Inflammatory macrophage treated with lipopolysaccharide for 1 hour (primary cell): ENCODE data around the gene PSEN1.

Source experiments
- DNase-seq, 2 donors: peaks; one replicate each; pipeline ENCODE4 v3.0.0-alpha.2; 2020 to 2022

The PSEN1 gene

DNA sequence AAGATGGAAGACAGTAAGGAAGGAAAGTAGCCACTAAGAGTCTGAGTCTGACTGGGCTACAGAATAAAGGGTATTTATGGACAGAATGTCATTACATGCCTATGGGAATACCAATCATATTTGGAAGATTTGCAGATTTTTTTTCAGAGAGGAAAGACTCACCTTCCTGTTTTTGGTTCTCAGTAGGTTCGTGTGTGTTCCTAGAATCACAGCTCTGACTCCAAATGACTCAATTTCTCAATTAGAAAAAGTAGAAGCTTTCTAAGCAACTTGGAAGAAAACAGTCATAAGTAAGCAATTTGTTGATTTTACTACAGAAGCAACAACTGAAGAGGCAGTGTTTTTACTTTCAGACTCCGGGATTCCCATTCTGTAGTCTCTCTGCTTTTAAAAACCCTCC lies 85.6 kb downstream of the PSEN1 start:
- DNase-seq, result peak; percentile 66 to 81

DNA sequence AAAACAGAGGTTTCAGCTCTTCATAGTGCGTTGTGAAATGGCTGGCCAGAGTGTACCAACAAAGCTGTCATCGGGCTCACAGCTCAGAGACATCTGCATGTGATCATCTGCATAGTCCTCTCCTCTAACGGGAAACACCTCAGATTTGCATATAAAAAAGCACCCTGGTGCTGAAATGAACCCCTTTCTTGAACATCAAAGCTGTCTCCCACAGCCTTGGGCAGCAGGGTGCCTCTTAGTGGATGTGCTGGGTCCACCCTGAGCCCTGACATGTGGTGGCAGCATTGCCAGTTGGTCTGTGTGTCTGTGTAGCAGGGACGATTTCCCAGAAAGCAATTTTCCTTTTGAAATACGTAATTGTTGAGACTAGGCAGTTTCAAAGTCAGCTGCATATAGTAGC lies 86.7 kb downstream of the PSEN1 start:
- DNase-seq, result peak; percentile 86 to 96

DNA sequence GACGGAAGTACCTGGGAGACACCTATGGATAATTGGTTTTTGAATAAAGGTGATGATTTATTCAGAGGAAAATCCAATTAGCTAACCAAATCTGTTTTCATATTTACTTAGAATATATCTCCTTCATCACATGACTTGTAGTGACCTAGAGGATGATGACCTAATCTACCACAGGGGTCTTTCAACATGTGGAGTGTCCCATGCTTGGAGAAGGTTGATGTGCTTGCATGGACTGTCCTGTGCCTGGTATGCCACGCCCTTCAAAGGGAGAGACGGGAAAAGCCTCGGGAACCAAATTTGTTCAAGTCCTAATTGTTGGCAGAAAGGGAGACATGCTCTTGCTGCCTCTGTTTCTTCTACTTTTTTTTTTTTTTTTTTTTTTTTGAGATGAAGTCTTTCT lies 89.2 kb downstream of the PSEN1 start:
- peak; percentile 66 to 94 for DNase-seq

DNA sequence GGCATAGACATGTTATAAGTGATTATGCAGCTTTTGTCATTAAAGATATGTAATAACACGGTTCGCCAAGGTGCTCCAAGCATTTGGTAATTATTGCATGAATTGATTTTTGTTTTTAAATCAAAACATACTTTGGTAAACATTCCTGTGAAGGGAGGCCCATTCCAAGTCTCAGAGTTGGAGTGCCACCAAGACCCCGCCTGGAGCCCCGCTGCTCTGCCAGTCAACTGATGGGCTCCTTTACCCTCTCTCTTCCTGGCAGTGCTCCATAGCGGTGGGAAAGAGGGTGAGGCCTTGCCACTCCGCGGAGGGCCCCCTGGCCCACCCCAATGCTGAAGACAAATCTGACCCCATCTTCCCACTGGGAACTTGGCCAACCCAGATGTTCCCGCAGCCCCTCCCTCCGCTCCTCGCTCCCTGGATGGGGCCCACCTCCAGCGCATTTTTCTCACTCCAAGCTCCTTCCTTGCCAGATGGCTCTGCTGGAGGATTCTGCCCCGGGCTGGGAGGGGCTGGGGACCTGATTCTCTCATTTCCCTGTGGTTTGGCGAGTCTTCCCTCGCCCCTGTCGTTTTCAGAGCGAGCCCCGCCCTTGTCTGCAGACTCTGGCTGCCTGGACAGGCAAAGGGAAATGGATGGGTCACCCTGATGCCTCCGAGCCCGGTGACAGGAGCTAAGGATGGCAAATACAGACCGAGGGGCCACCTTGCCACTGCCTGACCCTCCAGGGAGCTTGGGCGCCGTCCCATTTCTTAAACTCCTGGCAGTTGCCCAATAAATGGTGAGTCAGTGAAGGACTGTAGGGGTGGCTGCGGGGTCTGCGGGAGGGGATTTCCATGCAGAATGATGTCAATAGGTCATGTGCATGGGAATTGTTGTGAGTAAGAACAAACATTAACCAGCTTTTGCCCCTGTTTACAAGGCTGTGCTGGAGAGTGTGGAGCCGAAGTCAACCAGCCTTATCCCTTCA lies 91.8 kb downstream of the PSEN1 start:
- peak; percentile 90 to 95 for DNase-seq

DNA sequence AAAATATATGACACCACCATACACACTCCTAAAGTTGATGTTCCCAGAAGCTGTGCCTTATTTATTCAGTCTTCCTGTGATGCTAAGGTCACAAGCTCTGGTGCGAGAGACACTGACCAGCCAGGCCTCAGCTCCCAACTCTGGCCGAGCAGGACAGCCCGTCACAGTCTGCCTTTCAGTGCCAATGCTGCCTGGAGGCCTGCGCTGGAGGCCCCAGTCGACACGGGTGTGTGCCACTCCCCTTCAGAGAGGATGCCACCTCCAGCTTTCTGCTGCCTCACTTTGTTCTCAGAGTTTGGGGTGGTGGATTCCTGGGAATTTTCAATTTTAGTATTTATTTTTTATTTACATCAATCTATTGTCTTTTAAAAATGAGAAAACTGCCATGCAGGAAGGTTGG lies 93.7 kb downstream of the PSEN1 start:
- no peak for DNase-seq

DNA sequence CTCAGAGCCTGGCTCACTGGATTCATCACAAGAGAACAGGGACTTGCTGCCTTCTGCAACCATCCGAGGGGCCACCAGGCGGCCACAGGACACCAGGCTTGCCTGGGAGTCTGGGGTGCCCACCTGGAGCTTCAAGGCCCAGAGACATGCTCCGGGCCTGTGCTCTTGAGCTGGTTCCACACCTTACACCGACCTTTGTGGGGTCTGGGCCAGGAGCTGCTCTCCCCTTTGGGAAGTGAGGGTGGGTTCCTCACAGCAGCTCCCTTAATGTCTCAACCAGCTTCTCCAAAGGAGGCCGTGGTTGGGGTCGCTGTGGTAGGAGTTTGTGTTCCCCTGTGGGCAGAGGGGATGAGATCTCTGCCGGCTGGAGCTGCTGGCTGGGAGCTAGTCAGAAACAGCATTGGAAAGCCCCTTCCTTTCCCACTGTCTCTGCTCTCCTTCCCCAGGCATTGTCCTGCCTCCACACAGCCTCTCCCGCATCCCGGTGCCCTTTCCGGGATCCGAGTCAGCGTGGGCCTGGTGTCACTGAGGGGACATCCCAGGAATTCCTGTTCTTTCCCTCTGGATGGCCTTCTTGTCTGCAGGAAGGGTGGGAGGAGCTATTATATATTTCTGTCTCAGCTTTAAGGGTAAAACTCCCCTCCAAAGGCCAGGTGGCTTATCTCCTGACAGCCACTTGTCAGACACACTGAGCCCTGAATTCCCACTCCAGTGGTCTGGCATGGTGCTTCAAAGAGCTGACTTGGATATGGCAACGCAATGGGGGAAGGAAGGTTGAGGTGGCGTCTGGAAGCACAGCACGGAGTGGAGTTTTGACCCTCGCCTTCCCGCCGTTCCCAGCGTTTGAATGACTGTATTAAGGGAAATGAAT lies 95.9 kb downstream of the PSEN1 start:
- peak in 1 of 2 donors; percentile 60 for DNase-seq

DNA sequence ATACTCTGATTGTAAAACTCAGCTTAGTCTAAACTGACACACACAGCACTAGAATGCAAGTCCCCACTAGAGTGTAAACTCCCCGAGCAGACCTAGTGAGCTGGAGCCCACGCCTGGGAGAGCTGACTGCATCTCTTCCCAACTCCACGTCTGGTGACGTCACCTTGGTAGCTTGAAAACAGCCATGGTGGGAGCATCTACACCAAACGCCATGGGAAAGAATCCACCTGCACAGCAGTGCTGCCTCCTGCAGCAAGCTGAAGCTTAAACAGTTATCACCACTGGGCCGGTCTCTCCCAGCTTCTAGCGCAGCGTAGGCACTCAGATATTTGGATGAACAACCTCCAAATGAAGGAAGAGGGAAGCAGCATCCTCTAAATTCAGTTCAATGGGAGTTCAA lies 96.7 kb downstream of the PSEN1 start:
- DNase-seq, result no peak

DNA sequence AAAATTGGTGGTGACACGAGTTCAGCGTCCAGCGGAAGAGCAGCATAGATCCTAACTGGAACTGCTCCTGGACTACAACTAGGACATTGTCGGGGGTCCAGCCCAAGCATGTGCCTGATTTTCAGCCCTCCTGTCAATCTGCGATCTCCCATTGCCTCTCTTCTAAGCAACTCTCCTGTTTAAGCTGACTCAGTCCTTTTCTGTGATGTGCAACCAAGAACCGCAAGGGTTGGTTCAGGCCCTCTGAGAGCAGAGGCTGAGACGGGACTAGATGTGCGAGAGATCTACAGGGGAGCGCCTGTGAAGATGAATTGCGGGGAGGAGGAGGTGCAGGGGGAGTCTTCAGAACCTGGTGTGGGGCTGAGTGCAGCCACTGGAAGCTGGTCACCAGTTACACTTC lies 97.3 kb downstream of the PSEN1 start:
- DNase-seq, result no peak

DNA sequence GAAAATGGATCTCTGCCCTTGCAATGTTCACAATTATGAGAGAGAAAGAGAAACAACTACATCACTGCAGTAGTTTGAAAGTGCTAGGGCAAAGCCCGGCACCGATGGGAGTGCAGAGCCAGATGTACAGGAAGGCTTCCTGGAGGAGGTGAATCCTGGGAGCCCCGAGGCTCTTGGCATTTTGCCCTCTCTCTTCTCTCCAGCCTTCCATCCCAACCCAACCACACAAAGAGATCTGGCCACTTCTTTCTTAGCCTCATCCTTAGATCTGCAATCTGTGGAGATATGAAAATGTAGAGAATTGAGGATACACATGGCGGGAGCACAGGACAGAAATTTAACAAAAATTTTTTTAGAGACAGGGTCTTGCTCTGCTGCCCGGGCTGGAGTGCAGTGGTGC lies 97.7 kb downstream of the PSEN1 start:
- DNase-seq, result no peak

DNA sequence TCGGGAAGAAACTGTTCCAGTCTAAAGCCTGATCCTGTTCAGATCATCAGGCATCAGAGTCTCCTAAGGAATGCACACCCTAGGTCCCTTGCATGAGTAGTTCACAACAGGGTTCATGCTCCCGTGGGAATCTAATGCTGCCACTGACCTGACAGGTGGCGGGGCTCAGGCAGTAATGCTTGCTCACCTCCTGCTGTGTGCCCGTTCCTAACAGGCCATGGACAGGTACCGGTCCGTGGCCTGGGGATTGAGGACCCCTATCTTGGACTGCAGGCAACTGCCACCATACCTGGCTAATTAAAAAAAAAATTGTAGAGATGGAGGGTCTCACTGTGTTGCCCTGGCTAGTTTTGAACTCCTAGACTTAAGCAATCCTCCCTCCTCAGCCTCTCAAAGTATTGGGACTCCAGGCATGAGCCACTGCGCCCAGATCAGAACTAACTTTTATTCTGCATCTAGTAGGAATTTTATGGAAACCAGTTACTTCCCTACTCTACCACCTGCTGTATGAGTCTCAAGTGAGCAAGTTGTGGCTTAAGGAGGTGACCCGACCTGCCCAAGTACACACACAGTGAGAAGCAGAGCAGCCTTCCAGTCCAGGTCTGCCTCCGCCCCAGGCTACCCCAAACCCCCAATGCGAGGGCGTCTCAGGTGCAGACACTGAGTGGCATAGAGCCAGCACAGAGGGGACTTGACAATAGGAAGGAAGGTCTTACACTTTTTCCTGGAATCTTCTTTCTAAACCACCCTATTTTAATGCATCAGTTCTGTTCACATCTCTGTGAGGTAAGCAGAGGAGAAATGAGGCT lies 98.5 kb downstream of the PSEN1 start:
- DNase-seq, result no peak

DNA sequence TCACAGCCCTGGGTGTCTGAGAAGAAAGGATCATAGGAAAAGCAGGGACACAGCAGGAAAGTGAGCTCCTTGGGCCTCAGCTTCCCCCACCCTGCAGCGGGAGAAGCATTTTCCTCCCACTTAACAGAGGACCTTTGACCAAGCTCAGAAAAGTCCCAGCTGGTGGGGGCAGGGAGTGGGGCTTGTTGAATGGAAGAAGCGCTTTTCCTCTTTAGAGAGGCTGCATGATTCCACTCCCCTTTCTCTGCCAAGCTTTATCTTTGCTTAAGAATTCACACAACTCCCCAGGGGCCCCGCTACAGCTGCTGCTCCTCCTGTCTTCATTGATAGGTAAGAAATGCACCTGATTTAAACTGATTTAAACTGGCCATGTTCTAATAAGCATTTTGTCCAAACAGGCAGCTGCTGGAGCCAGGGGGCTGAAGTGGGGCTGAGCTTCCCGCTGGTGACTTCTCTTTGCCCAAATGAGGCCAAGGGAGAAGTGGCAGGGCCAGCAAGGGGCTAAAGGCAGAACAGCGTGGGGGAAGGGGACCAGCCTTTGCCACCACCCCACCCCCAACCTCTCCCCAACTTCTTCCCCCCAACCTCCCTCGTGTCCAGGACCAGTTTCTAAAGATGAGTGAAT lies 99.3 kb downstream of the PSEN1 start:
- DNase-seq, result no peak

DNA sequence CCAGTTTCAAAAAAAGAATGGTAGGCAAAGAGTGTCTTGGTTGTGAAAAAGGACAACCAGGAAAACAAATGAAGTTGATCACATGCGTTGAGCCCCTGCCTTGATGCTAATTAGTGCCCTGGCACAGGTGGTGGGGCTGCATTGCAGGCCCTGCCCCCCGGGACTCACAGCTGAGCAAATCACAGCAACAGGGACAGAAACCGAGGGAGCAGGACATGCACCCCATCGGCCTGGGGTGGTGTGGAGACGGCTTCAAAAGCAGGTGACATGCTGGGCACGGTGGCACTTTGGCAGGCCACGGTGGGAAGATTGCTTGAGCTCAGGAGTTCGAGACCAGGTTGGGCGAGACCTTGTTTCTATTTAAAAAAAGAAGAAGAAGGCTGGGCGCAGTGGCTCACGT lies 99.8 kb downstream of the PSEN1 start:
- DNase-seq, result no peak

DNA sequence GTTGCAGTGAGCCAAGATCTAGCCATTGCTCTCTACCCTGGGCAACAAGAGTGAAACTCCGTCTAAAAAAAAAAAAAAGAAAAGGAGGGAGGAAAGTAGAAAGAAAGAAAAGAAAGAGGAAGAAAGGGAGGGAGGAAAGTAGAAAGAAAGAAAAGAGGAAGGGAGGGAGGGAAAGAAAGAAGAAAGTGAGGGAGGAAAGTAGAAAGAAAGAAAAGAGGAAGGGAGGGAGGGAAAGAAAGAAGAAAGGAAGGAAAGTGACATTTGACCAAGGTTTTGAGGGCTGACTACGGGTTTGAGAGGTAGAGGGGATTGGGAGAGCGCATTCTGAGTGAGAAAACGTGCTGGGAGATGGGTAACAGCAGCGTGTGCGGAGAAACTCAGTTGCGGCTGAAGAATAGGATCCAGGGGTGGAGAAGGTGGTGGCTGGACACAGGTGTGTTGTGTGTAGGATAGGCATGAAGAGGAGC lies 100.5 kb downstream of the PSEN1 start:
- DNase-seq, result no peak

DNA sequence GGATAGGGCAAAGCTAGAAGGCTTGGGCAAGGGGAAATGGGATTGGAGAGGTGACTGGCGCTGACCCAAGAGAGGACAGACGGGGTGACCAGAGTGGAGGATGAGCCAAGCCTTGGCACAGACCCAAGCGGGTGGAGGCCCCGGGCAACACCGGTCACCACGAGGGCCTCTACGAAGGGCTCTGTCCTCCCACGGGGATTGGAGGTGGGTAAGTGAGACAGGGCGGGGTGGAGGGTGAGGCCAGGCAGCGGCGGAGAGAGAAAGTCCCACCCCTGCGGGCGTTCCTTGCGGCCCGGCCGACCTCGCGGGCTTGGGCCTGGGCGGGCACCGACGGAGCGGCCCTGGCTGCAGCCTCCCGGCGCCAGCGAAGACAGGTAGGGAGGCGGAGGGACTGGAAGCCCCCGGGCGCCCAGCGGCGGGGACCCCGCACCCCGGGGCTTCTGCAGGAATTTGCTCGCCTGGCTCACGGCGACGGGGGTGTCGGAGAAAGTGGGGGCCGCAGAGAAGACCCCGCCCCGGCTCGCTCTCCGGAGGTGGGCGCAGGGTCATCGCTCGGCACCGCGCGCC lies 101.0 kb downstream of the PSEN1 start, which contains the start of gene PAPLN:
Gene PAPLN, plus strand, starts transcription at position 288 of the 567 bp plus-strand sequence. CDS start 2,273 bp downstream, outside the sequence.
- peak; percentile 73 to 95 for DNase-seq

DNA sequence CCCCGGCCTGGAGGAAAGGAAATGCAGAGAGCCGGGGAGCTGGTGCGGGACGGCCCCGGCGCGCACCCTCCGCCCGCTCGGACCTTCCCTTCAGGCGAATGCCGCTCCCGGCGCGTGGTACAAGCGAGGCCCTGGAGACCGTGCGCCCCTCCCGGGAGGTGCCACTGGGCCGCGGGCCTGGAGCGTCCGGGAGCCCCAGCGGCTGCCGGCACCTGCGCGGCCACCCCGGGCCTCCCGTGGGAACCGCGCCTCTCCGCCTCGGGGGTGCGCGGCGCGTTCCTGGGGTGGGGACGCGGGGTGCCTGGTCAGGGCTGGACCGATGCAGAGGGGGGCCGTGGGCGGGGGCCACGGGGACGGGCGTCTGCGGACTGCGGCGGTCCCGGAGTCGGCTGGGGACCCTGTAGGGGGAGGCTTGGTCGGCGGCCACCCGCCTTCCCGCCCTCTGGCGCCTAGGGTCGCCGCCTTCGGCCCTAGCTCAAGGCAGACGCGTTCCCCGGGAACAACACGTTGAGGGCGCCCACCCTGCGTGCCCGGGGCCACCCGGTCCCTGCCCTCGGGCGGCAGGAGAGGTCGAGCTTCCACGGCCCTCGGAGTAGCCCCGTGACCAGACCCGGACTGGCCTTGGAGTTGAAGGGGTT lies 101.6 kb downstream of the PSEN1 start:
- DNase-seq, result no peak

DNA sequence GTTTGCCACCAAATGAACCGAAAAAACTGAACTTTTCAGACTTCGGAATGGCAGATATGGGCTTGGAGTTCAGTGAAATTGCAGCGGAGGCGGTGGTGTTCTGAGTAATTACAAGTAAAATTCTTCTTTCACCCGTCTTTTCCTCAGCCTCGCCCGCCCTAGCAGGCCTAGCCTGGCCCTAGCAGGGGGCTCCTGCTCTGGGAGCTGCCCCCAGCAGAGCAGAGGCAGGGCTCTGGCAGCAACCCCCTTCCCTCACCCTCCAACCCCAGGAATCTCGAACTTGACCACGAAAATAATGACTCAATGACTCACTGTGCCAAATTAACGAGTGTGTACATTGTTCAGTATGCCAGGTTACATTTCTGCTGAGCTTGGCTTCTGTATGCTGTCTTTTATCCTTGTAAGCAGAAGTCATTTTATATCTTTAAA lies 102.1 kb downstream of the PSEN1 start:
- no peak for DNase-seq

DNA sequence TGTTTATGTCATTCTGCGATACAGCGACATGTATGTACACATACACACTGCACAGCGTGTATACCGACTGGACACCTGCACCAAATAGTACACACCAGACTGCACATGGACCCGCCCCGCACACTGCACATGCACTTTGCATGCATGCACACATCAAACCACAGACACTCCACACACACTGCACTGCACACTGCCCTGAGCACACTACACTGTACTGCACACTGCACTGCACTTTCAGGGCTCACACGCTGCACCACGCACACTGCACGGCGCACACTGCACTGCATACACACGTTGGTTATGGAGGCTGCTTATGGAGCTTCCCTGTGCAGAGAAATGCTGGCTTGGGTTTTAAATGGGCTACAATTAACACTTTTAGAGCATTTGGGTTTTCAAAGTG lies 102.6 kb downstream of the PSEN1 start:
- DNase-seq, result no peak

DNA sequence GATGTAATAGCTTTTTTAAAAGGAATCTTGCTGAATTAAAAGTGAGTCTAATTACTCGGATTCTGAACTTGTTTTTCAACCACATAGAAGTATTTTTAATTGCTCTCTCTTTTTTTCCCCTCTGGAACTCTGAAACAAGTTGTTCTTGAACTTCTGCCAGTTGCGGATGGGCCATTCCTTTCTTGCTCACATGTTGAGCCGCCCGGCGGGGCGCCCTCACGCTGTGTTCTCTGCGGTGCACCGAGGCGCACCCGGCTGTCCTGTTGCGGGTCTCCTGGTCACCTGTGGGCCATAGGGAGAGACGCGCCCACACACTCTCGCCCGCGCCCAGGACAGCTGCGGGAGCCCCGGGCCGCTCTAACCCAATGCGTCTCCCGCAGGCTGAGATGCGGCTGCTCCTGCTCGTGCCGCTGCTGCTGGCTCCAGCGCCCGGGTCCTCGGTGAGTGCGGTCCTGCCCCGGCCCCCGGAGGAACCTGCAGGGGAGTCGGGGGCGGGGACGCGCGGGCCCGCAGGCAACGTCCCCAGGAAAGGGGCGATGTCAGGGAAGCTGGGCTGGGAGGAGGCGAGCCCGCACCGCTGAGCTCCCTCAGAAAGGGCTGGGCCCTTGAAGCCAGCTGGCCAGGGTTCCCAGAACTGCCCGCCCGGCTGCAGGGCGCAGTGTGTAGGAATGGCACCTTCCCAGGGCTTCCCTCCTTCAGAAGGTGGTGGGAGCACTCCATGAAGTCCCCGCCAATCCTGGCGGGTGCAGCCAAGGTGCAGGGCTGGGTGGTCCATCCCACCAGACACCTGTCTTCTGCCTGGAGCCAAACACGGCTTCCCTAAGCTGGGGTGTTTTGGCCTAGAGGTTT lies 103.3 kb downstream of the PSEN1 start:
- DNase-seq, result no peak

DNA sequence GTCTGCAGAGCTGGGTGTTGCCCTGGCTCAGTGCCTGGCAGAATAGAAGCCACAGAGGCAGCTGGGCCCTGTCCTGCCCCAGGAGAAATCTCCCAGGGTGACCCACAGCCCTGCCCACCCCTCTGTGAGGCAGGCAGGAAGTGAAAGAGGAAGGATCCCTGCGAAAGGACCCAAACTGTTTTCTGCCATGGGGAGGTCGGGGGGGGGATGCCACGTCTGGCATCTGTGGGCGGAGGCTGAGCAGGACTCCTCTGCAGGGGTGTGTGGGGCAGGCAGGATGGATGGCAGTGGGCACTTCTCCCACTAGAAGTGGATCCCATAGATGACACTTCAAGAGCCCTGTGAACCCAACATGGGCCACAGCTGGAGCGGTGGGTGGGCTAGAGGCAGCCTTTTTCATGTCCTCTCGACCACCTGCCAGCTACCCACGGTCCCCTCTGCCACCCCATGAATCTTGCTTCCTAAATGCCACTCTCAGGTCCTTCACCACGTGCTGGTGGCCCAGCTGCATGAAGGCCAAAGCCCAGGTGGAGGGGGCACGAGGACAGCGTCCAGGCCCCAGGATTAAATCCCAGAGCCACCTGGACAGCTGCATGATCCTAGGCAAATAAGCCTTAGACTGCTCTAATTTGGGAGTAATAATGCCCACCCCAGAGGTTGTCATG lies 104.6 kb downstream of the PSEN1 start:
- DNase-seq, result peak; percentile 64 to 78
